ENCODE measurements around the gene POC1A. TPM values are rescaled to one million over a fixed set of nuclear protein-coding genes. Genes with fewer than 3 reads are reported as not detected.

The POC1A gene
- total RNA-seq, 2 experiments from 2014 or later: 0.22 to 0.39 TPM

GRCh38 chr3:52124766-52125165, 29.5 kb downstream of the POC1A start:
- H3K9me3 Mint-ChIP-seq: no peaks in the 10 kb centered on the region
- no peak for TF ChIP-seq CTCF (IDR thresholded peaks at IDR 0.05)
- Histone ChIP-seq H3K9me3 (ENCODE audit: control insufficient read depth in 1 of 2, insufficient read depth in 1 of 2, low read length in 2 of 2) (no peaks in the 10 kb centered on the region), H3K27ac (ENCODE audit: low read depth in 1 of 2, low read length in 2 of 2) (no peak overlapping the region), H3K36me3 (ENCODE audit: insufficient read depth, low read length) (no peaks in the 10 kb centered on the region), H3K4me1 (ENCODE audit: insufficient read depth, low read length) (peaks cover 8% of the 10 kb centered on the region), H3K27me3 (ENCODE audit: control insufficient read depth in 1 of 2, insufficient read depth in 2 of 2, low read length in 2 of 2) (no peaks in the 10 kb centered on the region), H3K4me3 (ENCODE audit: low read length) (no peak overlapping the region)
- CTCF ChIA-PET: interaction anchor here (1.3 to 2.6 kb wide), 2 partner anchors 71 to 123 kb away, joined by 3 to 30 read pairs; no protein-coding TSS in a partner anchor
- ATAC-seq (ENCODE audit: poor library complexity): no peak
- intact Hi-C loops (cut with DNase I, micrococcal nuclease): loop anchor here in 1 of 2 experiments (5.0 kb wide), 1 partner anchor 72 kb away; no protein-coding TSS in a partner anchor
- H3K36me3 Mint-ChIP-seq (ENCODE audit: low read depth): no peaks in the 10 kb centered on the region
- H3K27ac Mint-ChIP-seq: no peak overlapping the region
- no peak overlapping the region for H3K4me3 Mint-ChIP-seq
- H3K27me3 Mint-ChIP-seq: no peaks in the 10 kb centered on the region
- DNase-seq: no peak
- H3K4me1 Mint-ChIP-seq (ENCODE audit: low read depth): no peaks in the 10 kb centered on the region
- POLR2A ChIA-PET: interaction anchor here (1.0 kb wide), 1 partner anchor 121 kb away, joined by 3 read pairs; no protein-coding TSS in a partner anchor

GRCh38 chr3:52124126-52124525, 30.1 kb downstream of the POC1A start:
- CTCF ChIA-PET: interaction anchor here (1.3 to 2.6 kb wide), 3 partner anchors 70 to 182 kb away, joined by 3 to 30 read pairs (median 5); partner anchors contain the start of genes PARP3 and RRP9
- no peaks in the 10 kb centered on the region for H3K27me3 ChIP-seq (ENCODE audit: control insufficient read depth in 1 of 2, insufficient read depth in 2 of 2, low read length in 2 of 2)
- H3K4me3 ChIP-seq (ENCODE audit: low read length): no peak overlapping the region
- DNase-seq (no peak), ATAC-seq (ENCODE audit: poor library complexity) (no peak)
- POLR2A ChIA-PET: interaction anchor here (1.0 to 1.5 kb wide), 2 partner anchors 120 to 122 kb away, joined by 3 to 8 read pairs; no protein-coding TSS in a partner anchor
- no peaks in the 10 kb centered on the region for H3K36me3 Mint-ChIP-seq (ENCODE audit: low read depth)
- TF ChIP-seq CTCF (IDR thresholded peaks at IDR 0.05): no peak
- intact Hi-C loops (cut with DNase I, micrococcal nuclease): loop anchor here in 1 of 2 experiments (5.0 kb wide), 1 partner anchor 72 kb away; no protein-coding TSS in a partner anchor
- H3K4me1 Mint-ChIP-seq (ENCODE audit: low read depth): no peaks in the 10 kb centered on the region
- H3K27me3 Mint-ChIP-seq: no peaks in the 10 kb centered on the region
- no peak overlapping the region for H3K4me3 Mint-ChIP-seq
- H3K27ac ChIP-seq (ENCODE audit: low read depth in 1 of 2, low read length in 2 of 2): no peak overlapping the region
- no peaks in the 10 kb centered on the region for H3K36me3 ChIP-seq (ENCODE audit: insufficient read depth, low read length)
- no peaks in the 10 kb centered on the region for H3K9me3 ChIP-seq (ENCODE audit: control insufficient read depth in 1 of 2, insufficient read depth in 1 of 2, low read length in 2 of 2)
- no peaks in the 10 kb centered on the region for H3K9me3 Mint-ChIP-seq
- H3K27ac Mint-ChIP-seq: no peak overlapping the region
- H3K4me1 ChIP-seq (ENCODE audit: insufficient read depth, low read length): peaks cover 8% of the 10 kb centered on the region

GRCh38 chr3:52123106-52123725, 31.0 kb downstream of the POC1A start:
- Mint-ChIP-seq H3K27ac (no peak overlapping the region), H3K4me3 (no peak overlapping the region), H3K36me3 (ENCODE audit: low read depth) (no peaks in the 10 kb centered on the region), H3K27me3 (no peaks in the 10 kb centered on the region), H3K4me1 (ENCODE audit: low read depth) (no peaks in the 10 kb centered on the region), H3K9me3 (no peaks in the 10 kb centered on the region)
- CTCF ChIA-PET: interaction anchor here (0.7 to 2.6 kb wide), 18 partner anchors 9 to 181 kb away, joined by 3 to 30 read pairs (median 4); partner anchors contain the start of genes ACY1, DUSP7, PARP3 and POC1A
- H3K4me1 ChIP-seq (ENCODE audit: insufficient read depth, low read length): peaks cover 8% of the 10 kb centered on the region
- no peaks in the 10 kb centered on the region for H3K27me3 ChIP-seq (ENCODE audit: control insufficient read depth in 1 of 2, insufficient read depth in 2 of 2, low read length in 2 of 2)
- DNase-seq (peak; percentile 62 to 88 (median 74)), ATAC-seq (ENCODE audit: poor library complexity) (peak; percentile 98)
- H3K36me3 ChIP-seq (ENCODE audit: insufficient read depth, low read length): no peaks in the 10 kb centered on the region
- peak; percentile 93 for TF ChIP-seq CTCF (IDR thresholded peaks at IDR 0.05)
- POLR2A ChIA-PET: interaction anchor here (1.0 to 1.5 kb wide), 4 partner anchors 67 to 127 kb away, joined by 3 to 8 read pairs (median 3); partner anchors contain the start of genes DUSP7 and RPL29
- no peak overlapping the region for H3K27ac ChIP-seq (ENCODE audit: low read depth in 1 of 2, low read length in 2 of 2)
- intact Hi-C loops (cut with DNase I, micrococcal nuclease): loop anchor here (1.0 to 5.0 kb wide), 6 partner anchors 21 to 181 kb away; partner anchors contain the start of gene PARP3 (in 2 of the 2)
- no peaks in the 10 kb centered on the region for H3K9me3 ChIP-seq (ENCODE audit: control insufficient read depth in 1 of 2, insufficient read depth in 1 of 2, low read length in 2 of 2)
- H3K4me3 ChIP-seq (ENCODE audit: low read length): no peak overlapping the region

Data from CD4-positive, alpha-beta T cell (primary cell).